ENCODE data around the gene TUBB4B.

DNA sequence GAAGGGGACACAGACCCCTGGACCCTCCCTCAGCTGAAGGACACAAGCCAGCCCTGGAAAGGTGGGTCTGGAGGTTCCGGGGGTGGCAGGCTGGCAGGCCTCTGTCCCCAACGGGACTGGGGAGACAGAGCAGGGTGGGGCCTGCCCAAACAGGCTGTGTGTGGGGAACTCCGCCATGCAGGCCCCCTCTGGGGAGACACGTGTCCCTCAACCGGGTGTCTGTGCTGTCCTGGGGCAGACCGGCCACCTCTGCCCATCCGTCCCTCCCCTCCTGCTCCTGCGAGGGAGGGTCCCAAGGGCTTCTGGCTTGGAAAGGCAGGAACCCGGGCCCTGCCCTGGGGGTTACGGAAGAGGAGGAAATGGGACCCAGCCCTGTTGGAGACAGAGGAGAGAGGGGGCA is 9.0 kb upstream of the TUBB4B start:
- no peak for TF ChIP-seq CTCF (conservative IDR thresholded peaks at IDR 0.05; ENCODE audit: low read depth, low read length)
- TF ChIP-seq MAZ (IDR thresholded peaks at IDR 0.05; ENCODE audit: borderline replicate concordance, low read depth, low read length) = no peak
- no peak for TF ChIP-seq RAD21 (IDR thresholded peaks at IDR 0.05; ENCODE audit: low read length)

Measured in IMR-90 (cell line).